Hematopoietic multipotent progenitor cell (in vitro differentiated cells): ENCODE results near the gene TMEM255B. TPM values are rescaled to one million over a fixed set of nuclear protein-coding genes. Genes with fewer than 3 reads are reported as not detected.

Experiments
- DNase-seq, 3 donors: peaks; one replicate each; pipeline ENCODE4 v3.0.0-alpha.2; 2011 to 2015; ENCODE audit warnings: low read depth in 2 of 3, low spot score in 2 of 3
- total RNA-seq: library from RNA; depleted of rRNA; stranded (reverse); fragments of >200 nt; gene quantifications from one replicate; pipeline ENCODE4 v1.2.3, GENCODE V29; 2012

The TMEM255B gene
- total RNA-seq, 1 donor = 0.54 TPM

DNA sequence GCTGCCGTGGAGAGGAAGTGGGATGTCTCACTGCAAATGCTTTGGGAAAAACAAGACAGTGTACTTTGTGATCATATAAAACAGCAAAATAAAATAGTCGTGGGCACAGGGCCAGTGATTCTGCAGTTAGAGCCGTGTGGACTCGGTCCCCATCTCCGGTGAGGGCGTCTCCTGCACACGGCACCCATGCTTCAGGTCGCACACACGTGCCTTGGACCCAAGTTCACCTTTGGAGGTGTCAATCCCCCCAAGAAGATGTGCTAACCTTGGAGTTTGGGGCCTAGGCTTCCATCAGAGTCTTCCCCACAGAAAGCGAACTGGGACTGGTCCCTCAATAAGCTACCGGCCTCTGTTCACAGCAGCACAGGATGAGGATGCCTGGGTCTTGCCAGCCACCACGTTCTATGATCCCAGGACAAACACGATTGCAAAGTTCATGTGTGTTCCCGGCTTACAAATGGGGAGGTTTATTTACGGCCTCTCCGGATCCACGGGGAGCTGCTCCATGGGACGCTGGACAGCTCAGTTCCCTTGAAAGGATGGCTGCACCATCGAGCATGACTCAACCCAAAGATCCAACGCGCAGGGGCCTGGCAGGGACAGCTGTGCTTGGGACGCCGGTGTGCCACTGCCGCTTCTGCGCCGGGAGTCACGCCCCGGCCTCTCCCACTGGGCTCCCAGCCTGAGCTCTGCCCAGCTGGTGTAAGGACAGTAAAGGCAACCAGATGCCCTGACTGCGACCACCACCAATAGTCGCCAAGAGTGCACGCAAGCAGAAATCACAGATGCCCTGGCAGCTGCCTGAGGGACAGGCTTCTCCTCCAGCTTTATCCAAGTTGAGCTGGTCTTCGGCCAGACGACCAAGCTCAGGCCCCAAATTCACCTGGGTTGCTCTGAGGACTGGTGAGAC is 96.2 kb downstream of the TMEM255B start:
- peak in 1 of 3 donors; percentile 24 for DNase-seq

DNA sequence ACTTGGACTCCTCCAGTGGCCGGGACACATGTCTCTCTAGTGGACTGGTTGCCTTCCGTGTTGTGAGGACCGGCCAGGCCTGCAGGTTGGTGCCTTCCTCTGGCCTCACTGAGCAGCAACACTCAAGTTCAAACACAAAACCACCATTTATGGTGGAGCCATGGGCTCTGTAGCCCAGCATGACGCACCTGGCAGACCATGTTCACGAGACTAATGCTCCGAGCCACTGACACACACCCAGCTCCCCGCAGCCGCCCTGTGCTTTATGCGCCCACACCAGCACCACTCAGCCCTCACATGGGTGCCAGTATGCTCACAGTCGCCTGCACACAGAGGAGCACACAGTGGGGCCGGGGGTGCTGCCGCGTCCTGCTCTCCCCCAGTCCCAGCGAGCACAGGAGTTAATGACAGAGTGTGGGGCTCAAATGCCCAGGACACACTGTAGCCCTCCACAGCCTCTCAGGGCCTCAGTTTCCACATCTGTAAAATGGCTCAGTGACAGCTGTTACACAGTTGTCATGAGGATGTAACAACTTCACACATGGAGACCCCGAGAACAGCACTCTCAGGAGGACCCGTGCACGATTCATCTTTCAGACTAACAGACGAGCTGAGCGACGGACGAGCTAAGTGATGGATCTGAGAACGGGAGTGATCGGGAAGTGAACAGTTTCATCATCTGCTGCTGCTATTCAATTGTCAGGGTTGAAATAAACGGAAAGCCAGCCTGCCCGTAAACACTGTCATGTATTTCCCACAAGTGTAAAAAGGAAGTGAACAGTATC is 97.1 kb downstream of the TMEM255B start:
- DNase-seq = no peak

GRCh38 chr13:113856716-113857065 is 97.7 kb downstream of the TMEM255B start:
- DNase-seq = no peak

DNA sequence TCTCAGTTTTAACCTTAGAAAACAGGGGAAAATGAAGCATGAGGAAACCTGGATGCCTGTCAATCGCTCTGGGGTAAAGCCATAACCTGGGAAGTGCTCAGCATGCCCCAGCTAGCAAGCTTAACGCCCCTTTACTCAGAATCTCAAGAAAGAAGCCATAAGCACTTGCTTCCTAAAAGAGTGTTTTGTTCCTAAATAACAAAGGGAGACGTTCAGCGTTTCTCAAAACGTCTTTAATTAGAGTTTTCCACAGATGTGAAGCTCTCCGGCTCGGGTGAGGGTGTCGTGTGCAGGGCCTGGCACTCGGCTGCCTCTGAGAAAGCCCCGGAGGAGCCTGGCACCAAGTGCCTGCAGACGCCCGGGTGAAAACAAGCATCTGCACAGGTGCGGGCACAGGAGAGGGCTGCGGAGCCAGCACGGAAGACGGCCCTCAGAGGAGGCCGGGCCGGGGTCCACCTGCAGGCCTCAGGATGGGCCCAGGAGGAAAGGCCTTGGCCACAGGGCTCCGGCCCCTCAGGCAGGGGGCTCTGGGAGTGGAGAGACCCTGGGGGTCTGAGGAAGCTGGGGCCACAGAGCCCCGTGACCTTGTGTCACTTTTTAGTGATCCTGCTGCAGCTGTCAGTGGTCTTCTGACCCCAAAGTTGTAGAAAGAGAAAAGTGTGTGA is 98.6 kb downstream of the TMEM255B start:
- DNase-seq = no peak

GRCh38 chr13:113859311-113860050 is 100.5 kb downstream of the TMEM255B start:
- DNase-seq = no peak

DNA sequence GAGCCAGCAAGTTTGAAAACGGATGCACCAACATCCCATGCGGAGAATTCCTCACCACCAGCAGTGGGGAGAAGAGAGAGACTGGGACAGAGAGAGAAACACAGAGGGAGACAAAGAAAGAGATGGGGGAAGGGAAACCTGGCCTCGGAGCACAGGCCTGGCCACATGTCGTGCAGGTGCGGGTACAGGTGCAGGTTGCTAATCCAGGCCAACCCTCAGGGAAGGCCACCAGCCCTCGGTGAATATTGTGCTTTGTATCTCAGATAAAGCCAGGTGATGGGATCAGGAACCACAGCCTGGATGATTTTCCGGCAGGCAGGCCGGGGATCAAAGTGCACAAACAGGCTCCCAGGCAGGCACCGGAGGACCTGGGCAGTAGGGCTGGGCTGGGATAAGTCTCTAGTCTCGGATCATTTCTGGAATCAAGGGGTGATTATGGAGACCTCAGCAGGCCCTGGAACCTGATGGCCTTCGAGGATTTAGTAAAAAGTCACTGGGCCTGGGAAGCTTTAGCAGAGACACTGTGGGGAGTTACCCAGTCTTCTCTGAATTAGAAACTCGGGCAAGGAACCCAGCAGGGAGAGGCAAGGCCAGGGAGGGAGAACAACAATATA is 101.1 kb downstream of the TMEM255B start:
- no peak for DNase-seq

DNA sequence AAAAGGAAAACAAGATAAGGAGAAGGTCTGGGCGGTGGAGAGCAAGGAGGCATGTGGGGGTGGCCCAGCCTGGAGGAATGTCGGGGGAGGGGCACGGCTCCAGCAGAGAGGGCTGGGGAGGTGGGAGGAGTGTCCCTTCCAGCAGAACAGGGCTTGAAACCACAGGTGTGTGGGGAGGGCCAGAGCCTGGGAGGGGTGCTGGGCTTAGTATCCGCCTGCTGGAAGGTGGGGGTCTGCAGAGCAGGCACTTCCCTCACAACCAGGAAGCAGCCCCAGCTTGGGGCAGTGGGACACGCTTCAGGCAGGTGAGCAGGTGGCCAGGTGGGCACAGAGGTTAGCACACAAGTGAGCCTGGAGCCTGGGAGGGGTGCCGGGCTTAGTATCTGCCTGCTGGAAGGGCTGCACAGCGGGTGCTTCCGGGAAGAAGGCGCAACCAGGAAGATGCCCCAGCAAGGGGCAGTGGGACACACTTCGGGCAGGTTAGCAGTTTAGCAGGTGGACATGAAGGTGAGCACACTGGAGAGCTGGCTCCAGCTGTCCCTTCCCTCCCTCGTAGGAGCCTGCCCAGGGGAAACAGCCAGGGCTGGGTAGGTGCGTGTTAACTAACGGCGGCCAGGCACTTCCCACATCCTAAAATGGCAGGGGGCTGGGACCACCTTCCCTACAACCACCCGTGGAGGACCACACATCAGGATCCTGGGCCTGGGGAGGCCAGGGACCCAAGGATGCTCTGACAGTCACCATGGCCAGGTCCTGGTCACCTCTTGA is 101.8 kb downstream of the TMEM255B start:
- no peak for DNase-seq

- no peak for DNase-seq
Measured at GRCh38 chr13:113861433-113862030, 102.5 kb downstream of the TMEM255B start.

DNA sequence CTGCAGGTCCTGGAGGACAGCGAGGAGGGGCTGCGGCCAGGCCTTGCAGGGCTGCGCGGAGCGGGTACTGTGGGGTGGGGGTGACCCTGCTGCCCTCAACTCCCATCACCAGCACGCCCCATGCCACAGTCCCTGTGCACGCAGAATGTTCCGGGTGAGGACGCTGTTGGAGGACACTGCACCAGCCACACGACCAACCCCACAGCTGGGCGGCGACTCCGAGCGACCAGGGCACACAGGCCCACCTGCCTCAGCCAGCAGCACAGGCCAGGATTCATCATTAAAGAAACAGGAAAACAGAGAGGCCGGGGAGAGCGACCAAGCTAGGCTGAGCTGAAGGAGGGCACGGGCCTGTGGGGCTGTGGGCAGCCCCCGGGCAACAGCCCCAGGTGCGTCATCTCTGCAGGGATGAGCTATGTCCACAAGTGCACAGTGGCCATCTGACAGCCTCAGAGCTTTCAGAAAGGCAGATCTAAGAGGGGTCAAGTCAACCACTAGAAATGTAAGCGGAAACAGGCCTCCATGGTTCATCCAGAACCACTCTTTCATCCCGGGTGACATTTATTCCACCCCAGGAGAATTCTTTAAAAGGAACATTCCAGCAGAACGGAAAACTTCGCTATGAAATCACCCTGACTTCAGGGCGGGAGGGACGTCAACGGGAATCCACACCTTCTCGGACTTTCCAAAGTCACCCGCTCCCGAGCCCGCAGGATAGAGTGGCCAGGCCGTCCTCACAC is 103.3 kb downstream of the TMEM255B start:
- no peak for DNase-seq

DNA sequence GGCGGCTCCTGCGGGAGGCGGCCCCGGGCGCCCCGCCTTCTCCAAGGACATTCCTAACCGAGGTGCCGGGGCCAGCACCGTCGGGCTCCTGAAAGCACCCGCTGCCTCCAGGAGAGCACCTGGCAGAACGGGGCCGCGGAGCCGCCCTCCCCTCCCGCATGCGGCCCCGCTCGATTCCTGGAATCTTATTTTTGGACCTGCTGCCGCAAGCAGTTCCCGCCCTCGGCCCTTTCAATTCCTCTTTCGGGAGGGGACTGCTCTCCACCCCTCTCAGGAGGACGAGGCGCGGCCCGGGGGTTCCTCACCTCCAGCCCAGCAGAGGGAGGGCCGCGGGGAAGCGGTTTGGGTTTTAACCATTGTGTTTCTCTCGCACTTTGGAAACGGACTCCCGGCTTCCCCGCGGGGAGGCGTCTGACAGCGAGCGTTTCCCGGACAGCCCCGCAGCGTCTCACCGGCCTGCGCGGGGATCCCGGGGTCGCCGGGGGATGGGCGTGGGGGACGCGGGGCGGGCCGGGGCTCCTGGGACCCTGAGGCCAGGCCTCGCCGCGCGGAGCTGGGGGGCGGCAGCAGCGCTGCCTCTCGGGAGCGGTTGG is 104.0 kb downstream of the TMEM255B start:
- peak in 1 of 3 donors; percentile 21 for DNase-seq

DNA sequence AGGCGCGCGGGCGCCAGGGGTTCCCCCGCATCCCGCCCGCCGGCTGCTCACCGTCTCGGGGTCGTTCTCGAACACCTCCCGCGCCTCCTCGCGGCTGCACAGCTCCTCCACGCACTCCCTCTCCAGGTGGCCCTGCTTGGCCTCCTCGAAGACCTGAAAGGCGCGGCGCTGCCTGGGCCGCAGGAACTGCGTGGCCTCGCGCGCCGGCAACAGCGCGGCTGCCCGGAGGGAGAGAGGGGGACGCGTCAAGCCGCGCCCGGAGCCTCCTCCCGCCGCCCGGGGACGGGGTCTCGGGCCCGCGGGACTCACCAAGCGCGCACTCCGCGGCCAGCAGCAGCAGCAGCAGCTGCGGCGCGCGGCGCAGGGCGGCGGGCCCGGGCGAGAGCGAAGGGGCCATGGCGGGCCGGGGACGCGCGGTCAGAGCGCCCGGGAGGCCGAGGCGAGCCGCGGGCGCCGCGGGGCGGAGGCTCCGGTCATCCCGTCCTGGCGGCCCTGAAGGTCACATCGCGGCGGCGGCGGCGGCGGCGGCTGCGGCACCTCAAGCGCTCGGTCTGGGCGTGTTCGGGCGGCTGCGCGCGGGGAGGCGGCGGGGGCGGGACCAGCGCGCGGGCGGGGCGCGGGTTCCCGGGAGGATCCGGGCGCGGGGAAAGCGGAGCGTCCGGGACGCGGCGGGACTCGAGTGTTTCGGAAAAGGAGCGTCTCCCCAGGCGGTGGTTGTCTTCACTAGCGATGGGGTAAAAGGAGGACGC is 104.7 kb downstream of the TMEM255B start, which contains the start of gene GAS6:
Gene GAS6 (minus strand): TSS at position 553 of the 749 bp plus-strand sequence. CDS start 156 bp downstream, at position 397.
- DNase-seq = peak in 2 of 3 donors; percentile 22

DNA sequence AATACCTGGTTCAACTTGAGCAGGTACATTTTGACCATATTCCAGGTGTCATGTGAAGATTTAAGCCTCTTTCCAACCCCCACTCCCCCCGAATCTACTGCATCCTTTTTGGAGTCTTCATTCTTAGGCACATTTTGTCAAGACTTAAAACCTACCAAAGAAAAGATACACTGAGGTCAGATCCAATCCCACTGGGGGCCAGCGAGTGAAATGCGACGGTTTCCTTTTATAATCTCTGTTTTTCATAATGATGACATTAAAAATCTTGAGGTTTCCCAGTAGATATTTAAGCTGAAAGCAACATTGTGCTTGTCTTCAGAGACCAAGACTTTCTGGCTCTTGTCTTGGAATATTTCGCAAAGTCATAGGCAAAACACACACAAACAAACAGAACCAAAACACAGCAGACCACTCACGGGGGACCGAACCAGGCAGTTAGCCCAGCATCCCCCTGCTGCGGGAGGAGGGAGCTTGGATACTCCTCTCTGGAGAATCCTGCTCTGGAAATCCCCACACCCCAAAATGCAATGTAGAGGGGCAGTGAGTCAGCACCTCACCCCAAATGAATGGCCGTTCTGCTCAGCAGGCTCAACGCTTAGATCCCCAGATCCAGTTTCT is 105.4 kb downstream of the TMEM255B start:
- DNase-seq = no peak

GRCh38 chr13:113865427-113865826 is 106.4 kb downstream of the TMEM255B start:
- no peak for DNase-seq
